C4-2B (cell line): ENCODE data around the gene BNC2.

Experiments
- ZFX ChIP-seq: fragments of 450-650 bp; IDR thresholded peaks from 2 replicates; pipeline ENCODE4 v1.6.1; 2017
- TF ChIP-seq, protein P1 (sequence below): fragments of 450-650 bp; conservative IDR thresholded peaks from 2 replicates; pipeline ENCODE4 v1.5.1; 2017; ENCODE audit warnings: mild to moderate bottlenecking

DNA sequence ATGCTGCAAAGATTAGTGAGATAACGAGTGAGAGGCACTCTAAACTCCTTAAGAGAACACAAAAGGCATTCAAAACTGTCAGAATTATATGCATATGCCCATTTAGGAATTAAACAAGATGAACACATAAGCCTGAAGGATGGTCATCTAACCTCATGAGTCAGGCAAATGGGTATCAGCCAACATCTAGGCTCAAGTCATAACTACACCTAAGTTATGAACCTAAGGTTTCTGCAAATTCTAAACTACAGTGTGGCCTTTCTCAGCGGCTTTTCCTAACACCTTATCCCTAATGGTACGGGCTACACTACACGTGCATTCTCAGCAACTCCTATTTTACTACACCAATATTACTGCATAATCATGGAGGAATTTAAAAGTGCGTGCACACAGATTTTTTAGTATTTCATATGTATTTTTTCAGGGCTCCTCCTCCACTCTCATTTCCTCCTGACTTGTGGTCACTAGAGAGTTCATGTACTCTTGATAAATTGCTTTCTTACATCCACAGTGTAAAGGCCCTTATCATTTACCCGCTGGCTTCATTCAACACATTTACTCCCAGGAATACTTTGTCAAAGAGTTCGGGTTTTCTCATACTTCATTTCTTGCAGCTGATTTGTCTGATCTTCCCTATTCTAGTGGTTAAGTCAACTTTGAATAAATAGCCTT lies 316.5 kb downstream of the BNC2 start:
- TF ChIP-seq, protein P1, sequence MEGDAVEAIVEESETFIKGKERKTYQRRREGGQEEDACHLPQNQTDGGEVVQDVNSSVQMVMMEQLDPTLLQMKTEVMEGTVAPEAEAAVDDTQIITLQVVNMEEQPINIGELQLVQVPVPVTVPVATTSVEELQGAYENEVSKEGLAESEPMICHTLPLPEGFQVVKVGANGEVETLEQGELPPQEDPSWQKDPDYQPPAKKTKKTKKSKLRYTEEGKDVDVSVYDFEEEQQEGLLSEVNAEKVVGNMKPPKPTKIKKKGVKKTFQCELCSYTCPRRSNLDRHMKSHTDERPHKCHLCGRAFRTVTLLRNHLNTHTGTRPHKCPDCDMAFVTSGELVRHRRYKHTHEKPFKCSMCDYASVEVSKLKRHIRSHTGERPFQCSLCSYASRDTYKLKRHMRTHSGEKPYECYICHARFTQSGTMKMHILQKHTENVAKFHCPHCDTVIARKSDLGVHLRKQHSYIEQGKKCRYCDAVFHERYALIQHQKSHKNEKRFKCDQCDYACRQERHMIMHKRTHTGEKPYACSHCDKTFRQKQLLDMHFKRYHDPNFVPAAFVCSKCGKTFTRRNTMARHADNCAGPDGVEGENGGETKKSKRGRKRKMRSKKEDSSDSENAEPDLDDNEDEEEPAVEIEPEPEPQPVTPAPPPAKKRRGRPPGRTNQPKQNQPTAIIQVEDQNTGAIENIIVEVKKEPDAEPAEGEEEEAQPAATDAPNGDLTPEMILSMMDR: no peak
- TF ChIP-seq ZFX: no peak
